RWPE1 (cell line): ENCODE measurements around the gene SLC47A2.

ENCODE experiments used
- CTCF ChIA-PET: fragments of 350-600 bp; sonication (Branson Sonifier 250); formaldehyde crosslinking; extraction: SDS; loops from one replicate; lab custom pipeline; 2021; lab: Yijun Ruan, JAX
- POLR2A ChIA-PET: fragments of 400-600 bp; formaldehyde crosslinking; extraction: SDS; loops from one replicate; lab custom pipeline; 2020; ENCODE audit warnings: antibody characterized with exemption; ENCODE audit not compliant: low non-redundant PET; lab: Yijun Ruan, JAX
- DNase-seq: peaks from one replicate; pipeline ENCODE4 v3.0.0; 2012; ENCODE audit warnings: low spot score
- H3K27ac ChIP-seq: fragments of 450-650 bp; 2 replicates; pipeline ENCODE4 v1.5.1; 2017
- CTCF ChIP-seq: fragments of 450-650 bp; conservative IDR thresholded peaks from 2 replicates; pipeline ENCODE4 v1.5.1; 2017; ENCODE audit warnings: low read depth, mild to moderate bottlenecking

Gene SLC47A2

GRCh38 chr17:19630035-19630434, 86.3 kb downstream of the SLC47A2 start:
- ChIA-PET POLR2A (no interaction called here), CTCF (interaction anchor here (0.7 to 0.8 kb wide), 2 partner anchors 14 to 197 kb away, joined by 3 to 5 read pairs; no protein-coding TSS in a partner anchor)
- no peak for DNase-seq

GRCh38 chr17:19629449-19629848, 86.9 kb downstream of the SLC47A2 start:
- no peak for TF ChIP-seq CTCF
- no peak for DNase-seq
- no peak overlapping the region for H3K27ac ChIP-seq
- ChIA-PET CTCF (interaction anchor here (0.7 to 0.8 kb wide), 2 partner anchors 14 to 276 kb away, joined by 3 read pairs; no protein-coding TSS in a partner anchor), POLR2A (no interaction called here)

More at GRCh38 chr17:19630035-19630434, 86.3 kb downstream of the SLC47A2 start:
- no peak overlapping the region for H3K27ac ChIP-seq
- no peak for TF ChIP-seq CTCF
